Hepatocyte (in vitro differentiated cells): Measurements from ENCODE around the gene TLR1. TPM values are rescaled to one million over a fixed set of nuclear protein-coding genes. Genes with fewer than 3 reads are reported as not detected.

Experiments used
- DNase-seq: peaks from one replicate; pipeline ENCODE4 v3.0.0-alpha.2; 2016; ENCODE audit warnings: low spot score
- H2AFZ ChIP-seq: fragments of 200-600 bp; sonication (generic); 2 replicates; pipeline ENCODE4 v1.6.0; 2016; ENCODE audit warnings: antibody characterized with exemption, mild to moderate bottlenecking
- H3K27ac ChIP-seq: fragments of 200-600 bp; sonication (generic); 2 replicates; pipeline ENCODE4 v1.5.1; 2016; ENCODE audit warnings: mild to moderate bottlenecking
- H3K27me3 ChIP-seq: fragments of 200-600 bp; sonication (generic); 2 replicates; pipeline ENCODE4 v1.6.1; 2016
- H3K36me3 ChIP-seq: fragments of 200-600 bp; sonication (generic); replicated peaks from 2 replicates; pipeline ENCODE4 v1.5.1; 2016; ENCODE audit warnings: low read depth; ENCODE audit not compliant: insufficient read depth
- H3K4me1 ChIP-seq: fragments of 200-600 bp; sonication (generic); 2 replicates; pipeline ENCODE4 v1.5.1; 2016; ENCODE audit warnings: mild to moderate bottlenecking, moderate library complexity; ENCODE audit not compliant: insufficient read depth
- H3K4me2 ChIP-seq: fragments of 200-600 bp; sonication (generic); 2 replicates; pipeline ENCODE4 v1.6.0; 2016
- H3K4me3 ChIP-seq: fragments of 200-600 bp; sonication (generic); 2 replicates; pipeline ENCODE4 v1.5.1; 2016; ENCODE audit warnings: mild to moderate bottlenecking
- H3K79me2 ChIP-seq: fragments of 200-600 bp; sonication (generic); 2 replicates; pipeline ENCODE4 v1.6.0; 2017; ENCODE audit warnings: mild to moderate bottlenecking
- H3K9me2 ChIP-seq: fragments of 200-600 bp; sonication (generic); replicated peaks from 2 replicates; pipeline ENCODE4 v1.6.0; 2017; ENCODE audit warnings: mild to moderate bottlenecking; ENCODE audit not compliant: insufficient read depth
- H3K9me3 ChIP-seq: fragments of 200-600 bp; sonication (generic); 2 replicates; pipeline ENCODE4 v1.5.1; 2016; ENCODE audit warnings: low read depth, mild to moderate bottlenecking
- H4K20me1 ChIP-seq: fragments of 200-600 bp; sonication (generic); 2 replicates; pipeline ENCODE4 v1.6.0; 2016; ENCODE audit warnings: mild to moderate bottlenecking; ENCODE audit not compliant: insufficient read depth, poor library complexity, severe bottlenecking
- CTCF ChIP-seq: fragments of 200-600 bp; sonication (generic); IDR thresholded peaks from 2 replicates; pipeline ENCODE4 v1.5.1; 2016; ENCODE audit warnings: antibody characterized with exemption, mild to moderate bottlenecking; ENCODE audit not compliant: poor library complexity
- EZH2 ChIP-seq: fragments of 200-600 bp; sonication (generic); IDR thresholded peaks from 2 replicates; pipeline ENCODE4 v1.6.1; 2016; ENCODE audit warnings: antibody characterized with exemption, mild to moderate bottlenecking, borderline replicate concordance
- EZH2phosphoT487 ChIP-seq: fragments of 200-600 bp; sonication (generic); IDR thresholded peaks from one replicate; pipeline ENCODE4 v1.6.1; 2018; ENCODE audit warnings: antibody characterized with exemption, mild to moderate bottlenecking, low read depth, moderate library complexity; ENCODE audit not compliant: unreplicated experiment, severe bottlenecking
- WGBS: methylation state at CpG from one replicate; pipeline ENCODE4 v1.1.6; 2016; ENCODE audit warnings: low lambda C conversion rate; ENCODE audit errors: missing lambda C conversion rate; 5-methylcytosine and 5-hydroxymethylcytosine counted together
- polyA plus RNA-seq: library from polyadenylated mRNA; unstranded; fragments of >200 nt; fragmentation: Nextera tagmentation; extraction: Ambion mirVana; gene quantifications from 2 replicates; pipeline ENCODE4 v1.2.1, GENCODE V29; 2016
- total RNA-seq: library from RNA; depleted of rRNA; stranded (reverse); fragments of >200 nt; gene quantifications from 2 replicates; pipeline ENCODE4 v1.2.3, GENCODE V29; 2014

Gene TLR1
- total and polyA plus RNA-seq, 2 experiments from 2014 or later: 1.0 to 2.7 TPM

DNA sequence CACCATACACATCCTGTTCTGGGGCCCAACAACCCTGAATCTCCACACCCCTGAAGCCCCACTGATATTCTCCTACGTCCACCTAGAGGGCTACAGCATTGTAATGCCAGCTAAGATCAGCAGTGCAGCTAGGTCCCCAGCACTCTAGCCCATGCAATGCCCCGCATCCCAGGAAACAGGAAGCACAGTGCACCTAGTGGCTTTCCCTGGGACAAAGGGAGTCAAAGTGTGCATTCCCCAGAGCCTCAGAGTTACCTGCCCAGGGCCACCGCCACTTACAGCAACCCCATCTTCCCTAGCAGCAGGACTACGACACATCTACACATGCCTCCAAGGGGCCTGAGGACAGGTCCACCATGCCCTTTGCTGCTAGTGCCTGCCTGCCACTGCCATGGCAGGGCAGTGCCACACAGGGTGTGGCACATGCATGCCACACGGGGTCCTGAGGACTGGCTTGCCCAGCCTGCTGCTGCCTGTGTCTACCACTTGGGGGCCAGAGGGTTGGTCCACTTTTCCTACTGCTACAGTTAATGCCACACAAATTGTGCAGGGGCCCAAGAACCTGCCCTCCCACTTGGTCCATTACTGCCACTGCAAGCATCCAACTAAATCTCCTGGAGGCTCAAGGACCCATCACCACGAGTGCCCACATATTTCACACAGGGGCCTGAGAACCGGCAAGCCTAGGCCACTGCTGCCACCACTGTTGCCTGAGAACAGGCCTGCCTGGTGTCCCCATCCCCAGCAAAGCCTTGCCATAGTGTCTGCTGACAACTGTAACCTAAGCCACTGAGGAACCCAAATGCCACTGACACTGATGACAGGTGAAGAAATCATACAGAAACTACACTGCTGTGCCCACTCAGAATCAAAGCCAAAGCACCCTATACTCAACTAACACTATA is 28.3 kb upstream of the TLR1 start:
- WGBS: 90% methylated on average over 7 of the region's 7 CpGs
- no peaks in the 10 kb centered on the region for H3K27me3 ChIP-seq
- no peak for TF ChIP-seq EZH2phosphoT487
- no peak for TF ChIP-seq CTCF
- no peak for TF ChIP-seq EZH2
- no peaks in the 10 kb centered on the region for H4K20me1 ChIP-seq
- no peaks in the 10 kb centered on the region for H3K9me2 ChIP-seq
- H3K9me3 ChIP-seq: peaks cover 7% of the 10 kb centered on the region
- no peaks in the 10 kb centered on the region for H3K79me2 ChIP-seq
- H3K4me1 ChIP-seq: no peaks in the 10 kb centered on the region
- DNase-seq: no peak
- no peak overlapping the region for H3K4me2 ChIP-seq
- no peak overlapping the region for H2AFZ ChIP-seq
- H3K36me3 ChIP-seq: no peaks in the 10 kb centered on the region
- no peak overlapping the region for H3K27ac ChIP-seq
- no peak overlapping the region for H3K4me3 ChIP-seq

GRCh38 chr4:38832206-38832605 is 27.6 kb upstream of the TLR1 start:
- 100% methylated on average over 1 of the region's 1 CpG for WGBS
- Histone ChIP-seq H3K36me3 (no peaks in the 10 kb centered on the region), H3K4me2 (no peak overlapping the region), H3K4me1 (no peaks in the 10 kb centered on the region), H3K27ac (no peak overlapping the region), H3K4me3 (no peak overlapping the region), H3K27me3 (no peaks in the 10 kb centered on the region), H3K9me2 (no peaks in the 10 kb centered on the region), H2AFZ (no peak overlapping the region), H4K20me1 (no peaks in the 10 kb centered on the region), H3K79me2 (no peaks in the 10 kb centered on the region), H3K9me3 (peaks cover 7% of the 10 kb centered on the region)
- no peak for DNase-seq
- TF ChIP-seq EZH2phosphoT487: no peak
- no peak for TF ChIP-seq CTCF
- no peak for TF ChIP-seq EZH2

- Histone ChIP-seq H4K20me1 (no peaks in the 10 kb centered on the region), H2AFZ (no peak overlapping the region), H3K4me1 (no peaks in the 10 kb centered on the region), H3K27ac (no peak overlapping the region), H3K9me3 (peaks cover 7% of the 10 kb centered on the region), H3K79me2 (no peaks in the 10 kb centered on the region), H3K27me3 (no peaks in the 10 kb centered on the region), H3K4me2 (no peak overlapping the region), H3K4me3 (no peak overlapping the region), H3K36me3 (no peaks in the 10 kb centered on the region), H3K9me2 (no peaks in the 10 kb centered on the region)
- DNase-seq: no peak
- TF ChIP-seq EZH2 (no peak), CTCF (no peak), EZH2phosphoT487 (no peak)
These were observed 27.1 kb upstream of the TLR1 start for GRCh38 chr4:38831653-38832052.
